Activated T-cell treated with anti-CD3 and anti-CD28 coated beads, Interleukin-2, amount 50 U/mL, for 72 hours (primary cell): ENCODE data around the gene ESR2. TPM values are rescaled to one million over a fixed set of nuclear protein-coding genes. Genes with fewer than 3 reads are reported as not detected.

Experiments used
- ATAC-seq, 2 donors: fragments of 150-1000 bp; cut with Tn5 transposase; replicated peaks in 1 of 2; 2 replicates each; pipeline ENCODE4 v1.10.0; 2021; ENCODE audit warnings: moderate library complexity in 2 of 2, mild to moderate bottlenecking in 1 of 2
- DNase-seq, 2 donors: peaks; one replicate each; pipeline ENCODE4 v3.0.0; 2021 to 2022; ENCODE audit warnings: mixed read lengths in 1 of 2
- H3K27ac Mint-ChIP-seq: one replicate; pipeline ENCODE4 v1.8.0; 2022; ENCODE audit warnings: mild to moderate bottlenecking, moderate library complexity, mixed read lengths
- H3K27me3 Mint-ChIP-seq: one replicate; pipeline ENCODE4 v1.8.0; 2022; ENCODE audit warnings: low read depth, mixed read lengths
- H3K36me3 Mint-ChIP-seq, 2 donors: one replicate each; pipeline ENCODE4 v1.8.0; 2022; ENCODE audit warnings: mixed read lengths in 2 of 2, mild to moderate bottlenecking in 1 of 2; ENCODE audit not compliant: insufficient read depth in 2 of 2
- H3K4me1 Mint-ChIP-seq: one replicate; pipeline ENCODE4 v1.8.0; 2022; ENCODE audit warnings: low read depth, mixed read lengths
- H3K4me3 Mint-ChIP-seq, 2 donors: one replicate each; pipeline ENCODE4 v1.8.0; 2022; ENCODE audit warnings: mild to moderate bottlenecking in 2 of 2, mixed read lengths in 2 of 2, moderate library complexity in 2 of 2
- H3K9me3 Mint-ChIP-seq, 2 donors: one replicate each; pipeline ENCODE4 v1.8.0; 2022; ENCODE audit warnings: mixed read lengths in 2 of 2
- total RNA-seq, 2 donors: library from RNA; stranded (reverse); gene quantifications; one replicate each; pipeline ENCODE4 v1.2.3, GENCODE V29; 2022

Gene ESR2
- total RNA-seq, 2 donors from 2014 or later, result 0.23 to 1.0 TPM

GRCh38 chr14:64095620-64096019, 198.6 kb downstream of the ESR2 start:
- Mint-ChIP-seq H3K27me3 (no peaks in the 10 kb centered on the region), H3K9me3 (no peaks in the 10 kb centered on the region), H3K4me3 (no peak overlapping the region), H3K4me1 (peaks cover 7% of the 10 kb centered on the region), H3K36me3 (peaks cover 1 to 5% of the 10 kb centered on the region in 2 donors), H3K27ac (no peak overlapping the region)
- ATAC-seq, result peak in 1 of 2 donors; percentile 17
- DNase-seq, result peak; percentile 4 to 5

GRCh38 chr14:64092940-64093339, 201.2 kb downstream of the ESR2 start:
- H3K27me3 Mint-ChIP-seq, result no peaks in the 10 kb centered on the region
- DNase-seq, result no peak
- peak overlapping the region; percentile 55 for H3K27ac Mint-ChIP-seq
- H3K4me3 Mint-ChIP-seq, result no peak overlapping the region
- H3K9me3 Mint-ChIP-seq, result no peaks in the 10 kb centered on the region
- H3K36me3 Mint-ChIP-seq, result no peaks in the 10 kb centered on the region
- ATAC-seq, result no peak
- H3K4me1 Mint-ChIP-seq, result peaks cover 7% of the 10 kb centered on the region

GRCh38 chr14:64092338-64092737, 201.8 kb downstream of the ESR2 start:
- H3K27me3 Mint-ChIP-seq, result no peaks in the 10 kb centered on the region
- H3K4me3 Mint-ChIP-seq, result no peak overlapping the region
- DNase-seq (no peak), ATAC-seq (no peak)
- no peaks in the 10 kb centered on the region for H3K36me3 Mint-ChIP-seq
- H3K9me3 Mint-ChIP-seq, result no peaks in the 10 kb centered on the region
- no peak overlapping the region for H3K27ac Mint-ChIP-seq
- H3K4me1 Mint-ChIP-seq, result peaks cover 7% of the 10 kb centered on the region

GRCh38 chr14:64091217-64091616, 203.0 kb downstream of the ESR2 start:
- H3K27me3 Mint-ChIP-seq, result no peaks in the 10 kb centered on the region
- H3K4me3 Mint-ChIP-seq, result no peak overlapping the region
- no peak overlapping the region for H3K27ac Mint-ChIP-seq
- no peaks in the 10 kb centered on the region for H3K9me3 Mint-ChIP-seq
- H3K4me1 Mint-ChIP-seq, result peaks cover 7% of the 10 kb centered on the region
- DNase-seq (no peak), ATAC-seq (no peak)
- H3K36me3 Mint-ChIP-seq, result no peaks in the 10 kb centered on the region

GRCh38 chr14:64089920-64090319, 204.3 kb downstream of the ESR2 start:
- Mint-ChIP-seq H3K36me3 (no peaks in the 10 kb centered on the region), H3K4me1 (no peaks in the 10 kb centered on the region), H3K27me3 (no peaks in the 10 kb centered on the region), H3K9me3 (no peaks in the 10 kb centered on the region), H3K27ac (no peak overlapping the region), H3K4me3 (no peak overlapping the region)
- DNase-seq (no peak), ATAC-seq (no peak)

GRCh38 chr14:64088647-64088964, 205.6 kb downstream of the ESR2 start:
- Mint-ChIP-seq H3K9me3 (no peaks in the 10 kb centered on the region), H3K27me3 (no peaks in the 10 kb centered on the region), H3K4me3 (no peak overlapping the region), H3K4me1 (no peaks in the 10 kb centered on the region), H3K36me3 (no peaks in the 10 kb centered on the region), H3K27ac (no peak overlapping the region)
- no peak for DNase-seq
- ATAC-seq, result no peak

- Mint-ChIP-seq H3K36me3 (peaks cover 0 to 2% of the 10 kb centered on the region in 2 donors), H3K4me1 (no peaks in the 10 kb centered on the region), H3K27me3 (no peaks in the 10 kb centered on the region), H3K27ac (no peak overlapping the region), H3K4me3 (no peak overlapping the region), H3K9me3 (no peaks in the 10 kb centered on the region)
- DNase-seq, result no peak
- ATAC-seq, result no peak
Observed at GRCh38 chr14:64082837-64083236, 211.3 kb downstream of the ESR2 start.

- Mint-ChIP-seq H3K9me3 (no peaks in the 10 kb centered on the region), H3K36me3 (peaks cover 0 to 2% of the 10 kb centered on the region in 2 donors), H3K27ac (no peak overlapping the region), H3K4me1 (no peaks in the 10 kb centered on the region), H3K4me3 (no peak overlapping the region), H3K27me3 (no peaks in the 10 kb centered on the region)
- DNase-seq, result no peak
- ATAC-seq, result peak in 1 of 2 donors; percentile 62
Observed at GRCh38 chr14:64081174-64081746, 212.9 kb downstream of the ESR2 start.

- Mint-ChIP-seq H3K4me1 (peaks cover 1% of the 10 kb centered on the region), H3K36me3 (peaks cover 0 to 2% of the 10 kb centered on the region in 2 donors), H3K9me3 (no peaks in the 10 kb centered on the region), H3K27me3 (no peaks in the 10 kb centered on the region), H3K4me3 (no peak overlapping the region), H3K27ac (peak overlapping the region; percentile 52)
- no peak for DNase-seq
- ATAC-seq, result no peak
Observed at GRCh38 chr14:64080452-64080851, 213.7 kb downstream of the ESR2 start.

GRCh38 chr14:64075613-64076005, 218.6 kb downstream of the ESR2 start:
- Mint-ChIP-seq H3K4me3 (no peak overlapping the region), H3K27me3 (no peaks in the 10 kb centered on the region), H3K4me1 (peaks cover 8% of the 10 kb centered on the region), H3K9me3 (no peaks in the 10 kb centered on the region), H3K36me3 (peaks cover 0 to 4% of the 10 kb centered on the region in 2 donors), H3K27ac (peak overlapping the region; percentile 69)
- DNase-seq (no peak), ATAC-seq (peak in 1 of 2 donors; percentile 31)

- no peaks in the 10 kb centered on the region for H3K27me3 Mint-ChIP-seq
- H3K36me3 Mint-ChIP-seq, result peaks cover 0 to 4% of the 10 kb centered on the region in 2 donors
- peak overlapping the region; percentile 69 for H3K27ac Mint-ChIP-seq
Observed at GRCh38 chr14:64074961-64075612, 219.1 kb downstream of the ESR2 start.

GRCh38 chr14:64069634-64070359, 224.4 kb downstream of the ESR2 start:
- Mint-ChIP-seq H3K4me3 (no peak overlapping the region), H3K9me3 (no peaks in the 10 kb centered on the region), H3K36me3 (peaks cover 0 to 4% of the 10 kb centered on the region in 2 donors), H3K4me1 (peaks cover under 1% of the 10 kb centered on the region), H3K27me3 (no peaks in the 10 kb centered on the region), H3K27ac (no peak overlapping the region)
- ATAC-seq (no peak), DNase-seq (no peak)

More at GRCh38 chr14:64074961-64075612, 219.1 kb downstream of the ESR2 start:
- ATAC-seq (peak; percentile 66 to 88), DNase-seq (no peak)
- H3K9me3 Mint-ChIP-seq, result no peaks in the 10 kb centered on the region
- peaks cover 8% of the 10 kb centered on the region for H3K4me1 Mint-ChIP-seq
- H3K4me3 Mint-ChIP-seq, result no peak overlapping the region

- no peak for ATAC-seq
- H3K27ac Mint-ChIP-seq, result no peak overlapping the region
- H3K4me1 Mint-ChIP-seq, result no peaks in the 10 kb centered on the region
- no peaks in the 10 kb centered on the region for H3K27me3 Mint-ChIP-seq
- H3K36me3 Mint-ChIP-seq, result no peaks in the 10 kb centered on the region
- H3K4me3 Mint-ChIP-seq, result no peak overlapping the region
- no peaks in the 10 kb centered on the region for H3K9me3 Mint-ChIP-seq
- no peak for DNase-seq
Observed at GRCh38 chr14:64064447-64064846, 229.7 kb downstream of the ESR2 start.
